HG02852 (cell line): ENCODE measurements around the gene SPATA19.

Source experiments
- ATAC-seq: cut with Tn5 transposase; IDR thresholded peaks from one replicate; pipeline ENCODE4 v1.9.1; 2021; ENCODE audit warnings: mild to moderate bottlenecking, moderate library complexity; ENCODE audit not compliant: unreplicated experiment

Gene SPATA19

GRCh38 chr11:133819114-133819513, 26.2 kb downstream of the SPATA19 start:
- ATAC-seq, result no peak

GRCh38 chr11:133818302-133818701, 27.0 kb downstream of the SPATA19 start:
- ATAC-seq, result no peak

DNA sequence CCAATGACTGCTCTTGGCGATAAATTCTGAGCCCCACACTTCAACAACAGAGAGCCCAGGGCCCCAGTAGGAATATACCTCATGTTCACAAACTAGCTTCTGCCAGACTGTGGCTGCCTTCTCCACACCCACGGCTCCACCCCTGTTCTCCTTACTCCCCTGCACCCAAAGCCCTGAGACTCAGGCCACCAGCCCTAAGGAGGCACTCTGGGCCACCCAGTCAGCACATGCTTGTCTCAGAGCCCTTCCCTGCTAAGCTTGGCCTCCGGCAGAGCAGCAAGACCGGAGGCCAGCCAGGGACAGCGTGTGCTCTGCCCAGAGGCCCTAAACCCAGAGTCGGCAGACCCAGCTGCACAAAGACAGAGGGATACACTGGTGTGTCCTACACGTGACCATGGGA, 27.9 kb downstream of the SPATA19 start:
- ATAC-seq, result no peak

- ATAC-seq, result no peak
These were observed 29.0 kb downstream of the SPATA19 start for GRCh38 chr11:133816146-133816870.

DNA sequence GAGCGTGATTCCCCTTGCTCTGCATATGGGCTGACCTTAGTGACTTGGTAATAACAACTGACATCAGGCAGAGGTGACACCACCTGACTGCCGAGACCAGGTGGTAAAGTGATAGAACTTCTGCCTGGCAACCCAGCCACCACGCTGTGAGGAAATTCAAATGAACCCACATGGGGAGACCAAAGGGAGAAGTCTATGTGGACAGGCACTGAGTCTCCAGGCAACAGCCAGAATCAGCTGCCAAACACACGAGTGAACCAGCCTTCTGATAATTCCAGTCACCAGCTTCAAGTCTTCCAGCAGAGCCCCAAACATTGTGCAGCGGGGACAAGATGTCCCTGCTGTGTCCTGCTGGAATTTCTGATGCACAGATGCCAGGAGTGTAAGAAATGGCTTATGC, 29.7 kb downstream of the SPATA19 start:
- ATAC-seq, result no peak

DNA sequence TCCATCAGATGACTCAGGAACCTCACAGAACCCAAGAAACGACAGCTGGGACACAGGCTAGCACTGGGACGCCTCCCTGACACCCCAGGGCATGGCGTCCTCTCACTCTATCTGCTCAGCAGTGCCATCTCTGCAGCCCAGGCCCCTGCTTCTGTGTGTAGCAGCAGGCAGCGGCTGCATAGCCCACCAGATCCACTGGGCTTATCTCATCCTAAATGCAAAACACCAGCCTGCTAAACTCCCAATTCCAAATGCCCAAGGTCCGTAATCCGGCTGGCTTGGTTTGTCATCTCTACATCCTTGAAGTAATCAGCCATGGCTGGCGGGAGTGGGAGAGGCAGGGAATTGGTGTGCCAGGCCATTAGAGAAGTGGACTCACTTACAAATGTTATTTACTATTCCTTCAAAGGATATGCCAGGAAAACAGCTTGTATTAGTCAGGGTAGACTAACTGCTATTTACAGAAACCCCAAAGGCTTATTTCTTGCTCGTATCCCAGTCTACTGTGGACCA, 30.7 kb downstream of the SPATA19 start:
- no peak for ATAC-seq

DNA sequence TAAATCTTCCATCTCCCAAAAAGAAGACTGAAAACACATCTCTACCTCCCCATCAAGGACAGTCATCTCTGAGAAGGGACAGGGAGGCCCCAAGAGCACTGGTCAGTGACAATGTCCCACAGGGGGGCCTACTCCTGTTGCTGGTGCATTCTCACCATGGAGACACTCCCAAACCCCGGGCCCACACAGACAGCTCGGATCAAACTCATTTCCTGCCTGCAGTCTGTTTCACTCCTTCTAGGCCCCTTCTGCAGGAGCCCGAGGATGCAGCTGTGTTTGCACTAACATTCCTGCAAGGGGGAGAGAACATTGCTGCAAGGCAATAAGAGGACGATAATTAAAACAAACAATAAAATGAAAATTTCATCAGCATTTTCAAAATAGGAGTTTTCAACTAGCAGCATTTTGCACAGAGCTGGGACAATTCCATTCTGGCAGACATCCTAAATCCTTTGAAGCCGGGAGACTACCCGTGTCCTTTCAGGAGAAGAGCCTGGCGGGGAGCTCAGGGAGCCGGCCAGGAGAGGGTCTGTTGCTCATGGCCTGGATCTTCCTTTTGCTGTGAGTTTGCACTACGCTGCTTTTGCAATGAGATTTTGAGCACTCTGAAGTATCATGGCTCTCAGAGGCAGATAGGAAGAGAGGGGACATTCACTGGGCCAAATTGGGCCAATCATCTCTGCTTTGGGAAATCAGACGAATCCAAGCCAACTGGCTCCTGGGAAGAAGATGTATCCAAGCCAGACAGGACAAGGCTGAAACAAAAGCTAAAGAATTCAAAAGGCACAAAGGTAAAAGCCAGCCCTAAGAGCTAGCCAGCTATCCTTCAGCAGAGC, 33.2 kb downstream of the SPATA19 start:
- no peak for ATAC-seq

DNA sequence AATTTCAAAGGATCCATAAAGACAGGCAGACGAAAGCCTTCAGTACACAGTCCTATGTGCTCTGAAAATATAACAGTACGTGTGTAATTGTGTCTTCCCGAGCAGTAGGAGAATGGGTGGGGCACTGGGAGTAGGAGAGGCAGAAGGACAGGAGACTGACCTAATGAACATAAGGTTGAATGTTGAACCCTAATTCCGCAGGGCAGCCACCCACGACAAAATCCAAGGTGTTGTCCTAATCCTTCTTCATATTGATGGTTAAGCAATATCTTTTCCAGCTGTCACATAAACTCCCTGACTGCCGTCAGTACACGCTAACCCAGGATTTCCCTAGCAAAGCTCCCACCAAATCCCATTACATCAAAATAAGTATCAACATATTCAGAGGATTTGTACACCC, 34.5 kb downstream of the SPATA19 start:
- ATAC-seq, result no peak

- no peak for ATAC-seq
These were observed 35.5 kb downstream of the SPATA19 start for GRCh38 chr11:133809569-133810491.

DNA sequence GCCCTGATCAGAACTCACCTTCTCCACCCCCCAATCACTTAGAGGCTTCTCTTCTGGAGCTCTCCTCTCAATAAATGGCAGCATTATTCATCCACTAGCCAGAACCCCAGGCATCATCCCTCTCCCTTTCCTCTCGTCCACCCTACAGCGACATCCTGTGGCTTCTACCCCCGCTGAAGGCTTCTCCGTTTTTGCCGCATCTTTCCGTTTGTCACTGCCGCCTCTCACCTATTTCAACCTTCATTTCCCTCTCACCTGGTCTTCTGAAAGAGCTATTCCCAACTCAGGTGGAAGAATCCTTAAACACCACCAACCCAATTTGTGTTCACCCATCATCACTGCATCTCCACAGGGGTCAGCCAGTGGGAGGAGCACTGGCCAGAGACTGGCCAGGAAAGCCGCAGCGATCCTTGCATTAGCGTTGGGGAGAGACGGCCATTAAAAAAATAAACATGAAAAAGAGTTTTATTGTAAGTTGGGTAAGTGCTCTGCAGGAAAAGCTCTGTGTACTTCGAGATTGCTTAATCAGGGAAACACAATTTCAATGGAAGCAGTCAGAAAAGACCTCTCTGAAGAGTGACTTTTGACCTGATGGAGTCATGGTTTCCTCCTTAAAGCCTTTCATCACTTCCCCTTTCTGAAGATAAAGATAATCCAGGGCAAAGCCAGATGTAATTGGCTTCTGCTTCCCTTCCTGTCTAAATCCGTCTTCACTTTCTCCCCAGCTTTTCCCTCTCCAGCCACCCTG, 36.7 kb downstream of the SPATA19 start:
- no peak for ATAC-seq

DNA sequence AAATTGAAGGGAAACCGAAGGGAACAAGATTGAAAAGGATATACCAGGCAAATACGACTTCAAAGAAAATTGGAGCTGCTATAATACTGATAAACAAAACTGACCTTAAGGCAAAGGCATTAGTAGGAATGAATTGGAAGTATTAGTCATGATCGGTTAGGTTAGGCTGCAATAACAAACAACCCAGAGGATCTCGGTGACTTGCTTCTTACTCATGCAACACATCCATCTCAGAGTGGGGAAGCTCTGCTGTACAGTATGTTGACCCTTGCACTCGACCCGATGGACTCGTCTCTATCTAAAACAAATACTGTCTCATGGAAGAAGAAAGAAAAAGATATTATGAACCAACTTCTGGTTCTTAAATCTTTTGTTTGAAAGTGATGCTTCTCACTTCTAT, 42.3 kb downstream of the SPATA19 start:
- no peak for ATAC-seq

GRCh38 chr11:133801356-133801755, 44.0 kb downstream of the SPATA19 start:
- no peak for ATAC-seq

- no peak for ATAC-seq
These were observed 44.6 kb downstream of the SPATA19 start for GRCh38 chr11:133800666-133801065.

GRCh38 chr11:133797554-133797953, 47.8 kb downstream of the SPATA19 start:
- ATAC-seq, result no peak

- ATAC-seq, result no peak
These were observed 49.1 kb downstream of the SPATA19 start for GRCh38 chr11:133796043-133796795.

- ATAC-seq, result no peak
These were observed 50.2 kb downstream of the SPATA19 start for GRCh38 chr11:133795088-133795487.

DNA sequence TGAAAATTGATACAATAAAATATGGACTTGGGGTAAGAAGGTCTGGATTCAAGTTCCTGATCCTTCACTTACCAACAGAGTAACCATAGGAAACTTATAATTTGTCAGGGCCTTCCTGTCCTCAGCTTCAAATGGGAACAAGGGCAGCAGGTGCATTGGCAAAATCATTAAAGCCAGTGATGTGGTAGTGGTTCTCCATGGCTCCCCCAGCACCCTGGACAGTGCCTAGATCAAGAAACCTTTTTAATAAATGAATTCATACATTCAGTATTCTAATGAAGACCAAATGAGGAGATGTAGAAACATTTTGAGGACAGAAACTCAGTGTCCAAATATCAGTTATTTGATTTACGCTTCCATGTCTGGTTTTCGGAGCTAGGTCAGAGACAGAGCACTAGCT, 51.1 kb downstream of the SPATA19 start:
- no peak for ATAC-seq

DNA sequence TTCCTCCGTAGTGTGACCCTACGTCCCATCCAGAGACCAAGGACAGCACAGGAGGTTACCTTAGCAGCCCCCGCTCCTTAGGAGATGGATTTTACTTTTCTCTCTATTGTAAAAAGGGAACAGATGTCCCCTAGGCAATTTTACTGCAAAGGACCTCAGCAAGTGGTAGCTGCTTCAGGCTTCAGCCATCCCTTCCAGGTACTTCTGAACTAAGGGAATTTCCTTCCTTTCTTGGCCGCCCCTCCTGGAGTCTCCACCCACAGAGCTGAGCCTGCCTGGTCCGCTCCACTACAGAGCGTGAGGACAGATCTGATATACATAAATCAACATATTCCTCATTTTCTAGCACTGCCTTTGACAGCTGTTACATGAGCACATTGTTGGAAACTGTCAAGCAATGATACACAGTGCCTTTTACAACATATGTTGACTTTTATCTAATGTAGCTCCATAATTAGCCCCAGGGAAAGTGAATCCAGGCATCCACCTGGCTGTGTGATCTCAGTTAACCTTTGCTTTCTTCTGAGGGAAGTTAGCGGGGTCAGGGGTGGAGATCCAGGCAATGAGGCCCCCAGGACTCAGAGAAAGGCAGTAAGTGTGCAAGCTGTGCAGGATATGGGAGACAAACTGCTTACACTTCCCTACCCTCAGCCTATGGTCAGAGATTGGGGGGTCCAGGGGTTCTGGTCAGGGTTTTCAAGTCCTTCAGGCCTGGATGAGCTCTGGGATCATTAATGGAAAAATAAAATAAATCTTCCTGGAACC, 51.9 kb downstream of the SPATA19 start:
- ATAC-seq, result no peak

DNA sequence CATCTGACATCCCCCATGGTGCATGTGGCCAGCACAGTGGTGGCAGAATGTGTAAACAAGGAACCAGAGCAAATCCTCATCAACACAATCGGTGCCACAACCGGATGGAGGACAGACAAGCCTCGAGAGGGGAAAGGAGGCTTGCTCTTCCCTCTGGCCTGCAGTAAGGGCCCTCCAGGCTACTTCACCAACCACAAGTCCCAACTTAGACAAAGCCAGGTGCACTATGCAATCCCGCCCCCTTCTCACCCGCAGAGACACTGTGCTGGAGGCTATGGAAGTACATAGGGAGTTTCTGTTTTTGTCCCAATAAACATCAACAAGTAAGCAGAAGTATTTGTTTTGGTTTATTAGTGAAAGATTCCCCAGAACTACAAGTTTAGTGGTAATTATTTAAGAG, 54.3 kb downstream of the SPATA19 start:
- no peak for ATAC-seq
